Umbilical cord (tissue), 2 donors: ENCODE results near the gene ZAP70. TPM values are rescaled to one million over a fixed set of nuclear protein-coding genes. Genes with fewer than 3 reads are reported as not detected.
A peak's percentile ranks its signal among the peaks of the same experiment; 100 is the strongest.

Experiments used
- DNase-seq: peaks from one replicate; pipeline ENCODE4 v3.0.0-alpha.2; 2015; ENCODE audit warnings: low spot score
- total RNA-seq: library from RNA; depleted of rRNA; stranded (reverse); fragments of >200 nt; gene quantifications from one replicate; pipeline ENCODE4 v1.2.3, GENCODE V29; 2014; ENCODE audit warnings: low replicate concordance; ENCODE audit not compliant: insufficient read depth

Gene ZAP70
- total RNA-seq, 1 donor from 2014 or later = 3.4 TPM

GRCh38 chr2:97716695-97717612, 3.6 kb downstream of the ZAP70 start:
- DNase-seq = no peak

- no peak for DNase-seq
Measured at GRCh38 chr2:97717613-97717995, 4.2 kb downstream of the ZAP70 start.

- DNase-seq = no peak
Measured at GRCh38 chr2:97718051-97718882, 4.9 kb downstream of the ZAP70 start.

GRCh38 chr2:97718942-97719341, 5.6 kb downstream of the ZAP70 start:
- no peak for DNase-seq

GRCh38 chr2:97719362-97720155, 6.2 kb downstream of the ZAP70 start:
- DNase-seq = no peak

- no peak for DNase-seq
Measured at GRCh38 chr2:97720746-97721145, 7.4 kb downstream of the ZAP70 start.

- peak; percentile 12 for DNase-seq
Measured at GRCh38 chr2:97722227-97722626, 8.9 kb downstream of the ZAP70 start.

- no peak for DNase-seq
Measured at GRCh38 chr2:97723156-97724072, 10.0 kb downstream of the ZAP70 start.

GRCh38 chr2:97724073-97724410, 10.7 kb downstream of the ZAP70 start:
- no peak for DNase-seq

GRCh38 chr2:97724501-97724900, 11.1 kb downstream of the ZAP70 start:
- no peak for DNase-seq

GRCh38 chr2:97724946-97725688, 11.7 kb downstream of the ZAP70 start:
- DNase-seq = no peak

GRCh38 chr2:97726261-97727064, 13.1 kb downstream of the ZAP70 start:
- DNase-seq = peak; percentile 18

- no peak for DNase-seq
Measured at GRCh38 chr2:97727296-97727695, 13.9 kb downstream of the ZAP70 start.

GRCh38 chr2:97728091-97728731, 14.8 kb downstream of the ZAP70 start:
- peak; percentile 76 for DNase-seq

GRCh38 chr2:97730245-97730644, 16.9 kb downstream of the ZAP70 start:
- no peak for DNase-seq

GRCh38 chr2:97731274-97732020, 18.1 kb downstream of the ZAP70 start:
- no peak for DNase-seq

- DNase-seq = no peak
Measured at GRCh38 chr2:97732436-97733340, 19.3 kb downstream of the ZAP70 start.
